Renal cortical epithelial cell (primary cell): ENCODE measurements around the gene MIPOL1. TPM values are rescaled to one million over a fixed set of nuclear protein-coding genes. Genes with fewer than 3 reads are reported as not detected.
A peak's percentile ranks its signal among the peaks of the same experiment; 100 is the strongest.
"Not testable (repeated sequence)": the region's sequence is repeated elsewhere in the genome, so short reads cannot be mapped to it uniquely, and the experiment has no call there.

ENCODE experiments used
- DNase-seq: peaks from one replicate; pipeline ENCODE4 v3.0.0-alpha.2; 2011; ENCODE audit warnings: low read depth
- total RNA-seq: library from RNA; depleted of rRNA; stranded (reverse); fragments of >200 nt; gene quantifications from 2 replicates; pipeline ENCODE4 v1.2.3, GENCODE V29; 2014

The MIPOL1 gene
- total RNA-seq, 1 donor from 2014 or later: 18.3 TPM

- no peak for DNase-seq
Observed at GRCh38 chr14:37285220-37285619, 87.5 kb downstream of the MIPOL1 start.

- no peak for DNase-seq
Observed at GRCh38 chr14:37289688-37290087, 92.0 kb downstream of the MIPOL1 start.

GRCh38 chr14:37295262-37295661 is 97.5 kb downstream of the MIPOL1 start:
- not testable (repeated sequence) for DNase-seq

GRCh38 chr14:37311252-37311651 is 113.5 kb downstream of the MIPOL1 start:
- DNase-seq: no peak

GRCh38 chr14:37318938-37319337 is 121.2 kb downstream of the MIPOL1 start:
- no peak for DNase-seq

GRCh38 chr14:37320106-37320505 is 122.4 kb downstream of the MIPOL1 start:
- DNase-seq: no peak

- no peak for DNase-seq
Observed at GRCh38 chr14:37325332-37325731, 127.6 kb downstream of the MIPOL1 start.

- no peak for DNase-seq
Observed at GRCh38 chr14:37326434-37326833, 128.7 kb downstream of the MIPOL1 start.

- not testable (repeated sequence) for DNase-seq
Observed at GRCh38 chr14:37327933-37328332, 130.2 kb downstream of the MIPOL1 start.

- no peak for DNase-seq
Observed at GRCh38 chr14:37328673-37329072, 130.9 kb downstream of the MIPOL1 start.

GRCh38 chr14:37329189-37330001 is 131.7 kb downstream of the MIPOL1 start:
- DNase-seq: peak; percentile 61

- no peak for DNase-seq
Observed at GRCh38 chr14:37330910-37331309, 133.2 kb downstream of the MIPOL1 start.

- no peak for DNase-seq
Observed at GRCh38 chr14:37340353-37340752, 142.6 kb downstream of the MIPOL1 start.

GRCh38 chr14:37343307-37344094 is 145.8 kb downstream of the MIPOL1 start:
- no peak for DNase-seq

- no peak for DNase-seq
Observed at GRCh38 chr14:37363661-37364060, 165.9 kb downstream of the MIPOL1 start.

GRCh38 chr14:37369425-37369824 is 171.7 kb downstream of the MIPOL1 start:
- no peak for DNase-seq

GRCh38 chr14:37375566-37375965 is 177.8 kb downstream of the MIPOL1 start:
- no peak for DNase-seq

- no peak for DNase-seq
Observed at GRCh38 chr14:37376944-37377609, 179.3 kb downstream of the MIPOL1 start.

- DNase-seq: no peak
Observed at GRCh38 chr14:37384870-37385596, 187.3 kb downstream of the MIPOL1 start.

GRCh38 chr14:37397157-37397940 is 199.6 kb downstream of the MIPOL1 start:
- not testable (repeated sequence) for DNase-seq

- DNase-seq: no peak
Observed at GRCh38 chr14:37397941-37398215, 200.1 kb downstream of the MIPOL1 start.
